HEK293T (cell line): ENCODE results near the gene TMTC1.

Experiments used
- ARNT ChIP-seq: fragments of 450-650 bp; IDR thresholded peaks from 2 replicates; pipeline ENCODE4 v1.6.1; 2017; ENCODE audit warnings: mild to moderate bottlenecking
- BHLHE40 ChIP-seq: fragments of 450-650 bp; IDR thresholded peaks from 2 replicates; pipeline ENCODE4 v1.6.1; 2016; ENCODE audit warnings: mild to moderate bottlenecking, moderate library complexity, borderline replicate concordance
- CTBP1 ChIP-seq: fragments of 450-650 bp; IDR thresholded peaks from 2 replicates; pipeline ENCODE4 v1.6.1; 2016; ENCODE audit warnings: borderline replicate concordance
- ELF4 ChIP-seq: fragments of 450-650 bp; IDR thresholded peaks from 2 replicates; pipeline ENCODE4 v1.6.1; 2017; ENCODE audit warnings: antibody characterized with exemption
- FOXA1 ChIP-seq: fragments of 450-650 bp; IDR thresholded peaks from 2 replicates; pipeline ENCODE4 v1.6.1; 2016; ENCODE audit warnings: mild to moderate bottlenecking
- FOXK2 ChIP-seq: fragments of 450-650 bp; IDR thresholded peaks from 2 replicates; pipeline ENCODE4 v1.6.1; 2016; ENCODE audit warnings: mild to moderate bottlenecking
- FOXM1 ChIP-seq: fragments of 450-650 bp; IDR thresholded peaks from 2 replicates; pipeline ENCODE4 v1.6.1; 2017; ENCODE audit warnings: mild to moderate bottlenecking, borderline replicate concordance
- HDGF ChIP-seq: fragments of 450-650 bp; IDR thresholded peaks from 2 replicates; pipeline ENCODE4 v1.6.1; 2017; ENCODE audit warnings: antibody characterized with exemption, borderline replicate concordance
- SP1 ChIP-seq: fragments of 450-650 bp; IDR thresholded peaks from 2 replicates; pipeline ENCODE4 v1.6.1; 2017
- SUZ12 ChIP-seq: fragments of 450-650 bp; IDR thresholded peaks from 2 replicates; pipeline ENCODE4 v1.6.1; 2016; ENCODE audit warnings: mild to moderate bottlenecking
- ZNF384 ChIP-seq: fragments of 450-650 bp; IDR thresholded peaks from 2 replicates; pipeline ENCODE4 v1.6.1; 2016

GRCh38 chr12:29713729-29714128 lies 70.0 kb downstream of the TMTC1 start:
- TF ChIP-seq BHLHE40 = no peak
- no peak for TF ChIP-seq SUZ12
- no peak for TF ChIP-seq SP1
- no peak for TF ChIP-seq FOXA1
- no peak for TF ChIP-seq ARNT
- TF ChIP-seq FOXM1 = no peak
- TF ChIP-seq HDGF = no peak
- no peak for TF ChIP-seq FOXK2
- TF ChIP-seq CTBP1 = no peak
- TF ChIP-seq ZNF384 = no peak
- no peak for TF ChIP-seq ELF4
